Heart right ventricle (tissue), 16 donors: Measurements from ENCODE around the gene EPHA7. TPM values are rescaled to one million over a fixed set of nuclear protein-coding genes. Genes with fewer than 3 reads are reported as not detected.

ENCODE experiments used
- ATAC-seq, 8 donors: fragments of 200-7000 bp; cut with Tn5 transposase; one replicate each; pipeline ENCODE4 v1.9.1; 2020; ENCODE audit warnings: mild to moderate bottlenecking in 8 of 8, moderate library complexity in 8 of 8, moderate number of reproducible peaks in 1 of 8
- DNase-seq, 2 donors: peaks; one replicate each; pipeline ENCODE4 v3.0.0-alpha.2; 2020
- H3K27ac ChIP-seq, 10 donors: fragments of 200-600 bp; sonication (generic) in 2 of 10; one replicate each; pipeline versions ENCODE4 v1.5.0 to v1.8.0; 2020 to 2022; ENCODE audit warnings: mild to moderate bottlenecking in 3 of 10
- H3K27me3 ChIP-seq, 7 donors: fragments of 200-600 bp; one replicate each; pipeline ENCODE4 v1.8.0; 2021 to 2022; ENCODE audit warnings: mild to moderate bottlenecking in 2 of 7
- H3K36me3 ChIP-seq, 9 donors: fragments of 200-600 bp; sonication (generic) in 1 of 9; one replicate each; pipeline versions ENCODE4 v1.5.0 to v1.8.0; 2020 to 2022; ENCODE audit warnings: mild to moderate bottlenecking in 2 of 9
- H3K4me1 ChIP-seq, 9 donors: fragments of 200-600 bp; sonication (generic) in 1 of 9; one replicate each; pipeline versions ENCODE4 v1.5.0 to v1.8.0; 2020 to 2022; ENCODE audit warnings: mild to moderate bottlenecking in 4 of 9
- H3K4me3 ChIP-seq, 10 donors: fragments of 200-600 bp; sonication (generic) in 2 of 10; one replicate each; pipeline versions ENCODE4 v1.5.0 to v1.8.0; 2020 to 2022; ENCODE audit warnings: mild to moderate bottlenecking in 7 of 10, moderate library complexity in 2 of 10
- H3K9me3 ChIP-seq, 11 donors: fragments of 200-600 bp in 10 of 11; sonication (generic) in 2 of 11; one replicate each; pipeline versions ENCODE4 v1.5.0 to v1.8.0; 2013 to 2022; ENCODE audit warnings: mild to moderate bottlenecking in 2 of 11, control low read depth in 1 of 11, moderate library complexity in 1 of 11
- WGBS, 2 donors: extraction: QIAGEN DNeasy Blood & Tissue Kit; methylation state at CpG; one replicate each; pipeline ENCODE4 v1.1.7; 2013; ENCODE audit warnings: inconsistent platforms in 1 of 2; 5-methylcytosine and 5-hydroxymethylcytosine counted together
- intact Hi-C, 10 donors: fragments of 100-400 bp; cut with DNase I; formaldehyde crosslinking; loops; one replicate each; pipeline versions ENCODE4 v1.11.1 to v1.14.2; 2022
- polyA plus RNA-seq, 2 donors: library from polyadenylated mRNA; stranded (reverse); fragments of 200-250 nt; gene quantifications; one replicate each; pipeline ENCODE4 v1.2.3, GENCODE V29; 2013
- total RNA-seq, 10 donors: library from RNA; stranded (reverse); fragmentation: NEBNext Ultra II Directional in 3 of 10; extraction: Animal tissue kit (Norgen Biotek cat#: 25700) in 3 of 10; gene quantifications; one replicate each; pipeline versions ENCODE4 v1.2.1 to v1.2.4, GENCODE V29; 2021 to 2023
- TF ChIP-seq, protein P1 (sequence below), 9 donors: fragments of 200-600 bp; sonication (generic) in 2 of 9; IDR thresholded peaks; one replicate each; pipeline versions ENCODE4 v1.5.0 to v1.8.0; 2021 to 2022; ENCODE audit warnings: antibody characterized with exemption in 9 of 9, mild to moderate bottlenecking in 5 of 9, moderate library complexity in 1 of 9
- donor health status: Arrhythmogenic right ventricular cardiomyopathy.
- donor health status: ischemic (EF 13 %, LVEDD 7.1; RV severe dilation, severe dysfunction).
- donor health status: healthy with polysubstance abuse.
- donor health status: DM: no; HTN: yes; CAD: no.
- donor health status: DM: no; HTN: no; CAD: no.
- donor health status: ischemic (EF 25% LVEDD 6.9; RV normal size, moderate dysfunction).
- donor health status: ischemic (EF 25% LVEDD 5.7; RV mildly dilated, moderate dysfunction).
- donor health status: healthy.
- donor health status: DM: yes; HTN: yes; CAD: no.
- donor health status: Ischemic cardiomyopathy.
- donor health status: ischemic (EF 35%, LVEDD 5.7; RV mildly dilated, moderate dysfunction).
- donor health status: nonischemic (EF 11% LVEDD 7.7; RV severe dilation, severe dysfunction).
- donor health status: DM: yes; HTN: yes; CAD: no.
- donor health status: PGD.
- donor health status: ischemic (EF 29% LVEDD 5.4; RV normal size, mild dysfunction).
- donor health status: nonischemic (EF 23%, LVEDD 6.1; RV moderate dilation, normal function).

Gene EPHA7
- total and polyA plus RNA-seq, 12 donors: 0.22 to 15.1 (median 2.7) TPM

DNA sequence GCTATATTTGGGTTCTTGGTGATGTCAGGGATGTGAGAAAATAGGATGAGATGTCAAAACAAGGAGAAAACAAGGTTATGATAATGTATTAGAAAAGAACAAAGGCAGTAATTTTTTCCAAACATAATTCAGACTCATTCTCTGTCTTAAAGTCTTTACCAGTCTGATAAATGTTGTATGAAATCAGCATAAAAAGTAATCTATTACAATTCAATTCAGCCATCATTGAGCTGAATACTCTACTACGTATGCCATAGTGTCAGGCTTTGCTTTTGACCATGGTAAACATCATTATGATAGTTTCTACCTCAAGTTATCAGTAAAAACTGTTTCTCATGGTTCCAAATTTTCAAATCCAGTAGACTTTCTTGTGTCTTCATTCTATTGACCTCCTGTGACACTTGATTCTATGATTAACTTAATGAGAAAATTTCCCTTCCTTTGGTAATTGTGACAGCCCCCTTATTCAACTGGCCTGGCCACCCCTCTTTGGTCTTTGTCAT is 75.0 kb downstream of the EPHA7 start:
- H3K27ac ChIP-seq: no peak overlapping the region
- TF ChIP-seq, protein P1, sequence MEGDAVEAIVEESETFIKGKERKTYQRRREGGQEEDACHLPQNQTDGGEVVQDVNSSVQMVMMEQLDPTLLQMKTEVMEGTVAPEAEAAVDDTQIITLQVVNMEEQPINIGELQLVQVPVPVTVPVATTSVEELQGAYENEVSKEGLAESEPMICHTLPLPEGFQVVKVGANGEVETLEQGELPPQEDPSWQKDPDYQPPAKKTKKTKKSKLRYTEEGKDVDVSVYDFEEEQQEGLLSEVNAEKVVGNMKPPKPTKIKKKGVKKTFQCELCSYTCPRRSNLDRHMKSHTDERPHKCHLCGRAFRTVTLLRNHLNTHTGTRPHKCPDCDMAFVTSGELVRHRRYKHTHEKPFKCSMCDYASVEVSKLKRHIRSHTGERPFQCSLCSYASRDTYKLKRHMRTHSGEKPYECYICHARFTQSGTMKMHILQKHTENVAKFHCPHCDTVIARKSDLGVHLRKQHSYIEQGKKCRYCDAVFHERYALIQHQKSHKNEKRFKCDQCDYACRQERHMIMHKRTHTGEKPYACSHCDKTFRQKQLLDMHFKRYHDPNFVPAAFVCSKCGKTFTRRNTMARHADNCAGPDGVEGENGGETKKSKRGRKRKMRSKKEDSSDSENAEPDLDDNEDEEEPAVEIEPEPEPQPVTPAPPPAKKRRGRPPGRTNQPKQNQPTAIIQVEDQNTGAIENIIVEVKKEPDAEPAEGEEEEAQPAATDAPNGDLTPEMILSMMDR (IDR thresholded peaks at IDR 0.05): no peak
- ATAC-seq (no peak), DNase-seq (no peak)
- no peak overlapping the region for H3K4me3 ChIP-seq
- intact Hi-C loops: no loop called here
- no peaks in the 10 kb centered on the region for H3K4me1 ChIP-seq
- no peaks in the 10 kb centered on the region for H3K36me3 ChIP-seq
- H3K27me3 ChIP-seq: no peaks in the 10 kb centered on the region
- WGBS, 2 donors: 89 to 93% methylated on average over 1 of the region's 1 CpG
- no peaks in the 10 kb centered on the region for H3K9me3 ChIP-seq

DNA sequence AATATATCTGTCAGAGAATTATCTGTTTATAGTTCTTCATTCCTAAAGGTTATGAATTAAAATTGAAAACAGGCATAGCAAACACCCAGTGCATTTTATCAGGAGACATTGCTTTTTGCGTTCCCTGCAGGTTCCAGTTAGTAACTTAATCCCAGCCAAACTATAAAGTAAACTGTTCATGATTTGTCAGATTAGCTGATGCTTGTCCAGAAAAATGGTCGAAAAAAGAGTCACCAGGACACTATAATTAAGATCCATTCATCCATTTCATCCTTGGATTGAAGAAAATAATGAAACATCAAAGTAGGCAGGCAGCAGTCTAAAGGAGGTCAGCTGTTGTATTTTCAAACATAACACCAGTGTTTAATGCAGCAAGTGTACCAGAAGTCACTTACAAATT is 75.9 kb downstream of the EPHA7 start:
- no peaks in the 10 kb centered on the region for H3K27me3 ChIP-seq
- no peak for ATAC-seq

DNA sequence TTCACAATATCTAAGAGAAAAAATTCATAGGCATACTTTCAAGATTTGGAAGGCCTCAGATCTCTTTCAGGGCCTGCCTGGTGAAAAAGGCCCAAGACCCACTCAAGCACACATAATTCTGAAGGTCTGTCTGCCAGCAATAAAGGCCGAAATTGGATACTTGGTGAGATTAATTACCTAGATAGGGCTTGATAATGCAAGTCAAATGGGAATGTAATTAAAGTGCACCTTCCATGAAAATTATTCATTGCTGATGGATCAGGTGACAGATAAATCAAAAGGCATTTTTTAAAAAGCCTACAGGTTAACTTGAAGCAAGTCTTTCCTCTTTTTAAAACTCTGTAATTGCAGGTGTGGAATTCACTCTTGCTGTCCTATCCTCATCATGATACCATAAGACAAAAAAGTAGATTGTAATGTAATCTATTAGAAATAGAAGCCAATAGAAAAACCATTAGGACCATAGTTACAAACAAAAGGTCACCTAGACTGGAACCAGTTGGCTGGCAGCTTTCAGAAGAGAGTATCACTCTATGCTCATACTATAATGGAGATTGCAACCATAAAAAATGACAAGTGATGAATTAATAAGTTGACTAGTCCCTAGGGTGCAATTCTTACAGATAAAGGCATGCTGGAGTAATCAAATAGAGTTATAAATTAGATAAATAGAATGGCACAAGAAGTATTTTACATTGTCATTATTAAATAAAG is 77.3 kb downstream of the EPHA7 start:
- Histone ChIP-seq H3K27me3 (no peaks in the 10 kb centered on the region), H3K27ac (no peak overlapping the region), H3K4me3 (no peak overlapping the region), H3K4me1 (no peaks in the 10 kb centered on the region), H3K36me3 (no peaks in the 10 kb centered on the region), H3K9me3 (no peaks in the 10 kb centered on the region)
- no peak for DNase-seq
- 78 to 98% methylated on average over 1 of the region's 1 CpG for WGBS, 2 donors
- ATAC-seq: no peak
- TF ChIP-seq, protein P1 (IDR thresholded peaks at IDR 0.05): no peak
- intact Hi-C loops: no loop called here

More for the DNA sequence above, 75.9 kb downstream of the EPHA7 start:
- intact Hi-C loops: no loop called here
- H3K36me3 ChIP-seq: no peaks in the 10 kb centered on the region
- H3K27ac ChIP-seq: no peak overlapping the region
- H3K9me3 ChIP-seq: no peaks in the 10 kb centered on the region
- TF ChIP-seq, protein P1 (IDR thresholded peaks at IDR 0.05): no peak
- 73 to 79% methylated on average over 2 of the region's 2 CpGs for WGBS, 2 donors
- H3K4me3 ChIP-seq: no peak overlapping the region
- H3K4me1 ChIP-seq: no peaks in the 10 kb centered on the region
- DNase-seq: no peak

DNA sequence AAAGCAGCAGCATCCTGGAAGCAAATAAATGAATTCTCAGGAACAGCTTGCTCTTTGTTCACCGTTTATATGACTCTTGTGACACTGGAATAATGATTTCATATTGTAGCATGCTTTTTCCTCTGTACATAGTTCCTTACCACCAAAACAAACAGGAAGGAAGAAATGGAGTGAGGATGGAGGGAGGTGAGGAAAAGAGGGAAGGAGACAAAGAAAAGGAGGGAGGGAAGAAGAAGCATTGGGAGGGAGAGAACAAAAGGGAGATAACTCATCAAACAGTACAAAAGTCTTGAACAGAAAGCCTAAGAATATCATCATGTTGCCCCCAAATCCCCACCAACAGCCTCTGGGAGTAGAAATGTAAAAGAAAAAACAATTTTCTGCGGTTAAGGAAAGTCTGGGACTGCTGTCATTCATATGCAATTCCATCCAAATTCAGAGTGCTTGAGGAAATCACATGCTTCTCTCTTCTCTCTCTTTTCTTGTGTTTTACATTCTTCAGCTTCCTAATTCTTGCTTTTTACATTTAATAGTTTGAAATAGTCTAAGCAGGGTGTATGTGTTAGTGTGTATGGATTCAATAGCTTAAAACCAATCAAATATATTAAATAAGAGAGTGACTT is 81.5 kb downstream of the EPHA7 start:
- DNase-seq (no peak), ATAC-seq (no peak)
- TF ChIP-seq, protein P1 (IDR thresholded peaks at IDR 0.05): no peak

More for the DNA sequence above, 81.5 kb downstream of the EPHA7 start:
- H3K4me1 ChIP-seq: no peaks in the 10 kb centered on the region
- H3K36me3 ChIP-seq: no peaks in the 10 kb centered on the region
- peaks cover 0 to 7% (median 0%) of the 10 kb centered on the region in 11 donors for H3K9me3 ChIP-seq
- H3K27ac ChIP-seq: no peak overlapping the region
- 50 to 55% methylated on average over 2 of the region's 2 CpGs for WGBS, 2 donors
- no peak overlapping the region for H3K4me3 ChIP-seq
- no peaks in the 10 kb centered on the region for H3K27me3 ChIP-seq
- intact Hi-C loops: no loop called here
